ENCODE results near the gene SELE.
"Not testable (repeated sequence)": the region's sequence is repeated elsewhere in the genome, so short reads cannot be mapped to it uniquely, and the experiment has no call there.

The SELE gene

DNA sequence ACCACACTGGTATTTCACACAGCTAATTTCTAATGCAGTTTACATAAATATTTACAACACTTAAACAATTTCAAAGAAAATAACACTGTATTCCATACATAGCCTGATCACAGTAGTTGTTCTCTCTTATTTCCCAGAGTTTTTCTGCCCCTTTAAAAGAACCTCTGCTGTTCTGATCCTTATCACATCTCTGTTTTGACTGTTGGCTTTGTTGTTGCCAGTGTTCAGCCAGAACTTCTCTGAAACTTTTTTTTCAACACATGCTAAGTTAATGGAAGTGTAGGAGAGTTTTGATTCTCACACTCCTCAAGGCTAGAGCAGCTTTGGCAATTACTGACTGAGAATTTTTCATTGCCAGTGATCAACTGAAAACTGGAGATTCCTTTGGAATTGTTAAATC is 11.1 kb downstream of the SELE start:
- no peak for DNase-seq (ENCODE audit: low read depth)

DNA sequence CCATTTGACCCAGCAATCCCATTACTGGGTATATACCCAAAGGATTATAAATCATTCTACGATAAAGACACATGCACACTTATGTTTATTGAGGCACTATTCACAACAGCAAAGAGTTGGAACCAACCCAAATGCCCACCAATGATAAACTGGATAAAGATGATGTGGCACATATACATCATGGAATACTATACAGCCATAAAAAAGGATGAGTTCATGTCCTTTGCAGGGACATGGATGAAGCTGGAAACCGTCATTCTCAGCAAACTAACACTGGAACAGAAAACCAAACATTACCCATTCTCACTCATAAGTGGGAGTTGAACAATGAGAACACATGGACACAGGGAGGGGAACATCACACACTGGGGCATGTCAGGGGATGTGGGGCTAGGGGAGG is 18.8 kb downstream of the SELE start:
- DNase-seq (ENCODE audit: low read depth): not testable (repeated sequence)

DNA sequence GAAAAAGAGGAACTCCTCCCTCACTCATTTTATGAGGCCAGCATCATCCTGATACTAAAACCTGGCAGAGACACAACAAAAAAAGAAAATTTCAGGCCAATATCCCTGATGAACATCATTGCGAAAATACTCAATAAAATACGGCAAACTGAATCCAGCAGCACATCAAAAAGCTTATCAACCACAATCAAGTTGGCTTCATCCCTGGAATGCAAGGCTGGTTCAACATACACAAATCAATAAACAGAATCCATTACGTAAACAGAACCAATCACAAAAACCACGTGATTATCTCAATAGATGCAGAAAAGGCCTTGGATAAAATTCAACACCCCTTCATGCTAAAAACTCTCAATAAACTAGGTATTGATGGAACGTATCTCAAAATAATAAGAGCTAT is 20.8 kb downstream of the SELE start:
- DNase-seq (ENCODE audit: low read depth): not testable (repeated sequence)

DNA sequence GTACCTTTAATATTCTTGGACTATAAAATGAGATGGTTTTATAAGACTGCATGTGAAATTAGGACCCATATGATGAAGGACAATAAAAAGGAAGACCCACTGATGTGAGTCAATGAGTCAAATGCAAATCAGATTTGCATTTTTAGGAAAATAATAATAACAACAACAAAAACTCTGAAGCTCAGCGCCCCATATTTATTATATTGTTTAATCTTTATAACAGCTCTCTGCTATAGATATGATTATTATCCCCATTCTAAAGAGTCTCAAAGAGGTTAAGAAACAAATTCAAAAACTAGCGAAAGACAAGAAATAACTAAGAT is 21.6 kb downstream of the SELE start:
- no peak for DNase-seq (ENCODE audit: low read depth)

DNA sequence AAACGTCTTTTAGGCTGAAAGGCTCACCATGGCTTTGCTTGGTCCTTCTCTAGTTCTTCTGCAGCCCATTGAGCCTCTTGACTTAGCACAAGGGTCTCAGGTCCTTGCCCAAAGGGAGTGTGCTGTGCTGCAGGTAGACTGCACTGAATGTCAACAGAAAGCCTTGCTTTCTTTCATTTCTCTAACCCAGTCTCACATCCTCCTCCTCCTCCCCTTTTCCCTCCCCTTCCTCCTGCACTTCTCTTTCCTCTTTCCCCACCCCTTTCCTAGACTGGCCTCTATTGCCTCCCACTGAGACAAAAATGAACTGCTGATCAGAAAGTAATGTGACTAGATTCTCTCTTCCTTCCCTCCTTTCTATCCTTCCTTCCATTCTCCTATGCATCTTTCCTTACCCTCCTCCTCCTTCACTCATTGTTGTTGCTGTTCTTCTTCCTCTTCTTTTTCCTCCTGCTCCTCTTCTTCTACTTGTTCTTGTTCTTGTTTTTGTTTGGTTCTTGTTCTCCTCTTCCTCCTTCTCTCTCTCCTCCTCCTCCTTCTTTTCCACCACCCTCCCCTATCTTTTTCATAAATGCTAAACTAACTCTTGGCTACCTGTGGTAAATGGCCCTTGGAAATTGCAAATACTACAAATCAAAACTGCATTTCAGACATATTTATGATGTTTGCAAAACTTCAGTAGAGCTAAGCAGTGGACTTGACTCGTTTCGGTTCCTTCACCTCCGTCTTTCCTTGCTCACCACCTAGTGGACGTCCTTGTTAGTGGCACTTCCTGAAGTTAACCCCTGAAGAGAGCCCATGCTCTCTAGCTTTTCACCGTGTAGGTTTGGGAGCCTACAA is 22.2 kb downstream of the SELE start, which contains the start of gene SELL:
Gene SELL (minus strand): TSS at position 152 of the 840 bp plus-strand sequence. CDS start 122 bp downstream, at position 30.
- peak; percentile 51 for DNase-seq (ENCODE audit: low read depth)

DNA sequence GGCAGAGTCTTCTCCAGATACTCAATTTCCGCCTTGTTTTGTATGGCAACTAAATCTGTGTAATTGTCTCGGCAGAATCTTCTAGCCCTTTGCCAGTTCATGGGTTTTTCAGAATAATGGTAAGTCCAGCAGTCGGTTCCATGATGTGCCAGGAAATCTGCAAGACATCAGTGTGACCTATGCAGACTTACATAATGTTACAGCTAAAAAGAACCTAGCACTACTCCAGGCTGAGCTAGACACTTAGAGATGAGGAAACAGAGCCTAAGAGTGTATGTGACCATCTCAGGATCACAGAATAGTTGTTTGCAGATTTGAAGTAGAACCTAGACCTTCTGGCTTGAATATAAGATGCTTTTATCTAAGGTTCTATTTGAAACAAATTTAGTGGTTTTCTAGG is 25.2 kb downstream of the SELE start:
- no peak for DNase-seq (ENCODE audit: low read depth)

DNA sequence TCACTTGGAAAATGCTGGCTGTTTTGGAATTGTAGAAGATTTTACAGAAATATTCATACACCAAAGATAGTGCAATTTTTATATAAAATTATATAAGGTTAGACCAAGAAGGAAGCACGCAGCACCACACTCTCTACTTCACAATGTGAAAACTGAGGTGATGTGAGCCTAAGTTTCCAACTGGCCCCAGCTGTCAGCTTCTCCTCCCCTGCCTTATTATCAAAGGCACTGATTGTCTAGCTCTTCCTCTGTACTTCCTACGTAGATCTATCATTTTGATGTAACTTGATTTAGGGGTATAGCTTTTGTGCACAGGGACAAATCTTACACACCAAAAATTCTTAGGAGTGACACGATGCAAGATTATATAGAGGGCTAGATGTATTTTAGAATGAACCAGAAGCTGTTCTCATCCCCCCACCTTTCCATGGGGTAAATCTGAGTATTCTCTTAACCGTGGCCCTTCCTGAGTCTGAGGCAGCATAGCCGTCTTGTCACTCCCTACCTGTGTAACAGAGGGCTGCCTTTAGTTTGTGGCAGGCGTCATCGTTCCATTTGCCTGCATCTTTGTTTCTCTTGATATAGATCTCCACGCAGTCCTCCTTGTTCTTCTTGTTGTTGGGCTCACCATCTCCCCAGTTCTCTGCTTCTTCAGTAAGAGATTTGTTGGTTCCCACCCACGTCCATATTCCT is 25.8 kb downstream of the SELE start:
- no peak for DNase-seq (ENCODE audit: low read depth)

DNA sequence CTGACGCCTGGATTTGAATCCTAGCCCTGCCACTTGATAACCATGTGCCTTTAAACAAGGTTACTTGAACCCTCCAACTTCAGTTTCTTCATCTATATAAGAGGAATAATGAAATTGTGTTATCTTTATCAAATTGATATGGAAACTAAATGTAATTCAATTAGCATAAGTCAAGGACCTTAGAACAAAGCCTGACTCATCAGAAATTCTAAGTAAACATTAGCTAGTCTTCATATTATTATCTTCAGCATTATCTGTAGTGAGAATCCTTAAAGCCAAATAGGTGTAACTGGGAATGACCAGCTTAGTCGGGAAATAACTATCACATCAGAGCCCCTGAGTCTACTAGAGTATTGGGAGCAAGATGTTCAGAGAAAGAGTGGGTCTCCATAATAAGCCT is 29.1 kb downstream of the SELE start:
- no peak for DNase-seq (ENCODE audit: low read depth)

DNA sequence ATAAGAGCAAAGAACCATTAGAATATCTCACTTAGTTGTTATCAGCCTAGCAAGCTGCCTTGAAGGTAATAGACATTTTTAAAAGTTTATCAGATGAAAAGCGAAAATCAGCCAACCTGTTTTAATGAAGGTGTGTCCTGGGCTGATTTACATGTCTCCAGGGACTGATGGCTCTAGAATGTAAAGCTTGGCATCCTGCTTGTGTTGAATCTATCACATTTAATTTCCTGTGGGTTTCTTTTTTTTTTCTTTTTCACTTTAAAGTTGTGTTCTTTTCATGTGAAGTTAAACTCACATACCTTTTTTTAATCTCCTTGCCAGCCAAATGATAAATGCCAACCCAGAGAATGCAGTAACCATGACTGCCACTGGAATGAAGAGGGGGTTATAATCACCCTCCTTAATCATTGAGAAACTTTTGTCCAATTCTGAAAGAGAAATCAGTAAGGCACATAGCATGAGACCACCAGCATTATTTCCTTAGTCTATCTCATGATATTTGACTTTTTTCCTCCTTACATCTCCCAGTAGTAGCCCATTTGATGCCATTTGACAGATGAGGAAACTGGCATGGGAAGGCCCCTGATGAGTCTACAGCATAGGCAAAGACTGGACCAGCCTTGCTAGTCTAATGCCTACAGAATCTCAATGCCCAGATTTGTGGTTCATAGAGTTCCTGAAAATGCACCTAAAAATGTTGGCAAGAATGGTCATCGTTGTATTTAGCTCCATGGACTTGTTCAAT is 32.4 kb downstream of the SELE start:
- DNase-seq (ENCODE audit: low read depth): no peak

DNA sequence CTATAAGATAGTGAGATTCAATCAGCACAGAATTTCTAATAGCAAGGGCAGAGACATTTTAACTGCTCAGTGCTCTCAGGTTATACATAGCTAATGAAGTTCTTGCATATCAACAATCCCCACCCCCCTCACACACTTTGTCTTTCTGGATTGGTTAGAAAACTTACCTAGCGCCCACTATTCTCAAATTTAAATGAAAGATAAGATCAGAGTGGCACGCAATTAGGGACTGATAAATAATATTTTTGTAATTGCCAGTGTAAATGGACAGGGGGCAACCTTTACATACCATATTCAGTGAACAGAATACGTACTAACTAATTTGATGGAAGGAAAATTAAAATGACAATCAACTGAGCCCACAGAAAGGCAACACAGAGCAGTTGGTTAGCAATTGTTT is 34.2 kb downstream of the SELE start:
- DNase-seq (ENCODE audit: low read depth): no peak

DNA sequence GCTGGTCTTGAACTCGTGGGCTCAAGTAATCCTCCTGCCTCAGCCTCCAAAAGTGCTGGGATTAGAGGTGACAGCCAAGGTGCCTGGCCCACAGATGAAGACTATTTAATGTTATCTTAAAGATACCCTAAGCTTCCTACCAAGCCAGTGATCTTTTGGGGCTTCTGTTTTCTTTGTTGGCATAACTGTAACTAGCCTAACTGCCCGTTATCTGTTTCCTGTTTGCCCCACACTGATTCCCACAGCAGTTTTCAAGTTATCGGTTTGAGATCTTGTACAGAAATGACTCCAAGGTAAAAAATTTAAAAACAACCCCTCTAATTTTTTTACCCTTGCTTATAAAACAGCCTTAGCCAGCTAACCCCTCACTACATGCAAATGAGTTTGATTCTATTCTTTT is 34.9 kb downstream of the SELE start:
- no peak for DNase-seq (ENCODE audit: low read depth)

DNA sequence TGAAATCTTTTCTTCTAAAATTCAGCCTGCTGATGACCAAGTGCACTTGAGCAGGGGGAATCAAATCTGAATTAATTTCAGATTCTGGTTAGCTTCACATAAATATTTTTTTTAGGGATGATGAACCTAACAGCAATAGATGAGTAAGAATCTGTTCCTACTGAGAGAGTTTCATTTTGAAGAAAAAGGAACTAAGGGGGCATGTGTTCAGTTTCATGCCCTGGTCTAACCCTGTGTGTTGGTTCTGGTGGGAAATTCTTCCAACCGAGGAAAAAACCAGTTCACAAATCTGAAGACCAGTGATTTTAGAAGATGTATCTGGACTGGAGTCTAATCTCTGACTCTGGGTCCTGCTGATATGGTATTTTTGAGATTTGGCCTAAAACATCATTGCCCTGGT is 36.1 kb downstream of the SELE start:
- no peak for DNase-seq (ENCODE audit: low read depth)

DNA sequence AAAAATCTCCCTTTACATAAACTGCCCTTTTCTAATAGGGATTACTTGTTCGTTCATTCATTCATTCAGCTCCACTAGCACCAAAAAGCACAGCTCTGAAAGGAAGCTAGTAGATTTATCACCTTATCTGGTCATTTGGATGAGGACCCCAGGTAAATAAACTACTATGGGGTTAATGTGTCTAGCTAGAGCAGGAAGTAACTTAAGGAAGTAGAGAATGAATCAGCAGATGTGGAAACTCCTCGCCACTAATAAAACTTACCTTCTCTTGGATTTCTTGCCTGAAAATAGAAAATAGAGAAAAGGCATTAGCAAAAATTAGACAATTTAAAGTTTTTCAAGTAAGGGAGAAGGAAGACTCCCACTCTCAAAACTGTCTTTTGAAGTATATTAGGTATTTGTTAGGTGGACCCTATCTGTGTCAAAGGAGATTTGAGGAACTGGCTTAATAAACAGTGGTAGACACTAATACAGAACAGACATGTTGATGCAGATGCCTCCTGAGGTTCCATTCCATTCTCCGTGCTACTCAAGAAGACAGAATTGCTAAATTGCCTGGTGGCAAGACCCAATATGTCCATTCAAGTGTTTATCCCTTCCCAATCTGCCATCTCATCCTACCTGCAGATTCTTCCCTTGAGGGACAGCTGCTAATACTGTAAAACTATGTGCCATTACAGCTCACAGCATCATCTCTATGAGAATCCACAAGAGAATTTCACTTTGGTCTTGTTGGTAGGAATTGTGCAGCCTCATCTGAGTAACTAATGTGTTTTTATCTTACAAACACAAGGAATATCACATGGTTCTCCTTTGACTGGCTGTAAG is 37.4 kb downstream of the SELE start:
- no peak for DNase-seq (ENCODE audit: low read depth)

DNA sequence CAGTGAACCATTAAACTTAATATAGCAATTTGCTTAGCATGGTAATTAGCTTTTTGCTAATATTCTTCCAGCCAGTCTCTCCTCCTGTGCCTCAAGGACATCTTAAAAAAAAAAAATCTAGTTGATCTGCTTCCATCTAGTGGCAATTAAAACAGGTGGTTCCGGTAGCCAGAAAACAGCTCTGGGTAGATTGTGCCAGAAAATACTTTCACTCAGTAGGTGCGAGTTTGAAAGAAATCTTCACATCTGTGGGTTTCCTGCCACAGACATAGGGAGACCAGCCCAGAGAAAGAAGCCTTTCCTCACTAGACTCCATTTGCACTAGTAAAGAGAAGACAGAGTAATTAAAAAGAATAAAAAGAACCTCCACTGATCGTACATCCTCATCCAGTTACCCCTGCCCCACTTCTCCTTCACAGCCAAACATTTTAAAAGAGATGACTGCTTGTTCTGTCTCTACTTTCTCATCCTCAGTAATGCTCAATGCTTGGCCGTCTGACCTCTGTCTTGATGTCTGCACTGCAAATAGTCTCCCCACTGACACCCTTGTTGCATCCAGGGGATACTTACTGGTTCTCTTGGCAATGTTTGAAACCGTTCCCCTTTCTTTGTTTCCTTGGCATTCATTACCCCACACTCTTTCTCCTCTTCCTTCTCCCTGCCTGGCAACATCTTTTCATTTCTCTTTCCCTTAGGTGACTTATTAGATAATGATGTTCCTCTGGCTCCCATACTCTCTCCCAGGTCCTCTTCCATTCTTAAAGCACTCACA is 39.4 kb downstream of the SELE start:
- DNase-seq (ENCODE audit: low read depth): no peak

DNA sequence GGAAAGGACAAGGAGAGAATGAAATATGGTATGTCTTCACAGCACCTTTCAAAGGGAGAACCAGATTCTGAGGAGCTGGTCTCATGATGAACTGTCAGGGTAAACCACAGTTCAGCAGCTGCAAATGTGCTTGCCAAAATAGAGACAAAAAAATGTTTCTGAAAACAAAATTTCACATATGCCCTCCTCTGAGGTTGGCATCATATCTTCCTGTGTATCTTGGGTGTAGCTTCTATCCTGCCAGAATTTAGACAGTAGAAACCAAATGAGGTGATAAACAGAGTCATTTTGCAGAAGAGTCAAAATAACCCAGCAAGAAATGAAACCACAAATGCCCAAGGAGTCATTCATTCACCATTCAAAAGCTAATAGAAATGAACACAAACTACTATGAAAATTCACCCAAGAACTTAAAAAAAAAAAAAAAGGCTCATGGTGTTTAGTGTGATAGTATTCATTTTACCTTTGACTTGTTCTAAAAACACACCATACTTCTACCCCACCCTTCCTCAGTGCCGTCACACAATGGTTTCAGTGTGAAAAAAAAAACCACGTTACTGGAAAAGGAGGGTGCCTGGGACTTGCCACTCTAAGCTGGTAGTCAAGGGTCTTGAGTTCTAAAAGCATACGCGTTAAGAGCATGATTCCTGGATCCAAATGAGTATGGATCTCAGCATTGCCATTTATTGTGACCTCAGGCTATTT is 41.0 kb downstream of the SELE start:
- DNase-seq (ENCODE audit: low read depth): no peak

DNA sequence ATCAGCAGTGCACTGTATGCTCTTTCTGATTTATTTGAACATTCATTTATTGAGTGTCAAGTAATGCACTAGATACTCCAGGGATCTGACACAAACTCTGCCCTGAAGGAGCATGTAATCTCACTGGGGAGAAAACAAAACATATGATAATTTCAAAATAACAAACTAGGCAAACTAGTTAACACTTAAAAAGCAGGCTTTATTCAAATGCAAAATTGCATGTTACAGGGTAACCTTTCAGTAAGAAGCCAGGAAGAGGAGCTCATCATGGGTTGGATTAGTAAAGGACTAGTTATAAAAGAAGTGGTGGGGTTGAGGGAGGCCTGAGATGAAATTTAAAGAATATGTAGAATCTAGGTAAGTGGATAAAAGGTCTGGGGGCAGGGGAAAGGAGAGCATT is 43.4 kb downstream of the SELE start:
- no peak for DNase-seq (ENCODE audit: low read depth)

DNA sequence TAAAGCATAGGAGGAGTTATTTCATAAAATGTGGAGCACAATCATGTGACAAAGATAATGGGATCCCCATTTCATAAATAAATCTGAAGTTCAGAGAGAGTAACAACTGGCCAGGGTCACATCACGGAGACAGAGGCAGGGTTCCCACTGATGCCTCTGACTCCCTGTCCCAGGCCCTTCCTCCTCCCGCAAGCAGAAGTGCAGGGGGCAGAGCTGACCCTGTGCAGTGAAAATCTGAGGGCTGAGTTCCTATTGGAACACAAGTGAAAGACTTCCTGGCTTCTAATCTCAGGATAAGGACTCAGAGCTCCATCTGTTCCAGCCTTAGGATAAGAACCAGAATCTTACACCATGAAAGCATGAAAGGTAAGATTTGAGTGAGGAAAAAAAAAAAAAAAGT is 44.5 kb downstream of the SELE start:
- no peak for DNase-seq (ENCODE audit: low read depth)

DNA sequence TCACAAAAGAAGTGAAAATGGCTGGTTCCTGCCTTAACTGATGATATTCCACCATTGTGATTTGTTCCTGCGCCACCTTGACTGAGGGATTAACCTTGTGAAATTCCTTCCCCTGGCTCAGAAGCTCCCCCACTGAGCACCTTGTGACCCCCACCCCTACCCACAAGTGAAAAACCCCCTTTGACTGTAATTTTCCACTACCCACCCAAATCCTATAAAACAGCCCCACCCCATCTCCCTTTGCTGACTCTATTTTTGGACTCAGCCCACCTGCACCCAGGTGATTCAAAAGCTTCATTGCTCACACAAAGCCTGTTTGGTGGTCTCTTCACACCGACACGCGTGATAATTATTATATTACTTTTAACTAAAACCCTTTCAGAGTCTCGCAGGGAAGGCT is 45.5 kb downstream of the SELE start:
- DNase-seq (ENCODE audit: low read depth): not testable (repeated sequence)

DNA sequence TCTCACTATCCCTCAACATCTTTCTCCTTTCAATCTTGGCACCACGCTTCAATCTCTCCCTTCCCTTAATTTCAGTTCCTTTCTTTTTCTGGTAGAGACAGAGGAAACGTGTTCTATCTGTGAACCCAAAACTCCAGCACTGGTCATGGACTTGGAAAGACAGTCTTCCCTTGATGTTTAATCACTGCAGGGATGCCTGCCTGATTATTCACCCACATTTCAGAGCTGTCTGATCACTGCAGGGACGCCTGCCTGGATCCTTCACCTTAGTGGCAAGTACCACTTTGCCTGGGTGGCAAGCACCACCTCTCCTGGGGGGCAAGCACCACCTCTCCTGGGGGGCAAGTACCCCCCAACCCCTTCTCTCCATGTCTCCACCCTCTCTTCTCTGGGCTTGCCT is 50.2 kb downstream of the SELE start:
- no peak for DNase-seq (ENCODE audit: low read depth)

DNA sequence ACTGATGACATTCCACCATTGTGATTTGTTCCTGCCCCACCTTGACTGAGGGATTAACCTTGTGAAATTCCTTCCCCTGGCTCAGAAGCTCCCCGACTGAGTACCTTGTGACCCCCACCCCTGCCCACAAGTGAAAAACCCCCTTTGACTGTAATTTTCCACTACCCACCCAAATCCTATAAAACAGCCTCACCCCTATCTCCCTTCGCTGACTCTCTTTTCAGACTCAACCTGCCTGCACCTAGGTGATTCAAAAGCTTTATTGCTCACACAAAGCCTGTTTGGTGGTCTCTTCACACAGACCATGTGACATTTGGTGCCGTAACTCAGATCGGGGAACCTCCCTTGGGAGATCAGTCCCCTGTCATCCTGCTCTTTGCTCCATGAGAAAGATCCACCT is 50.7 kb downstream of the SELE start:
- not testable (repeated sequence) for DNase-seq (ENCODE audit: low read depth)

DNA sequence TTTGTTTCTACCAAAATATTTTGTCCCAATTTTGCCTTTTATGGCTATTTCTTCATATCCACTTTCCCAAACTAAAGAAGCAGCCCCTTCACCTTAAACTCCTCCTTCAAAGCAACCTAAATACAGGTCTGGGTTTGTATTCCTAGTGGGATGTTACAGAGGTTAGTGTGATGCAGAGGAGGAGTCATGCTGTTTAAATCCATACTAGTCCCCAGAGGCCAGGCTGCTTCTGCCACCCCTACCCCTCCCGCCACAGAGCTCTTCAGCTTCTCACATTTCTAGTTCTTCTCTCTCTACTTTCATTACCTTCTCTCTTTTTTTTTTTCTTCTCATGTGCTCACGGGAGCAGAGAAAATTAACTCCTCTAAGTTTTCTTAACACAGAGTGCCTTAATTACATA is 51.8 kb downstream of the SELE start:
- DNase-seq (ENCODE audit: low read depth): no peak

Measured in non-pigmented ciliary epithelial cell (primary cell).